Measurements from ENCODE around the gene TMEM181. TPM values are rescaled to one million over a fixed set of nuclear protein-coding genes. Genes with fewer than 3 reads are reported as not detected.

TMEM181 gene
- total and polyA plus RNA-seq, 2 of the 13 experiments (the other 11 are each of a cell fraction or from before 2014, with no cell fraction given), result 59.1 to 108 TPM

- TF ChIP-seq POGK (CRISPR knock-in tag; conservative IDR thresholded peaks at IDR 0.05) (no peak), U2AF2 (IDR thresholded peaks at IDR 0.05; ENCODE audit: low read depth, low read length) (no peak), JDP2 (CRISPR knock-in tag; IDR thresholded peaks at IDR 0.05; ENCODE audit: borderline replicate concordance) (no peak), AGO1 (IDR thresholded peaks at IDR 0.05; ENCODE audit: low read depth, low read length, poor library complexity, severe bottlenecking) (no peak), ZSCAN9 (CRISPR knock-in tag; IDR thresholded peaks at IDR 0.05; ENCODE audit: borderline replicate concordance) (0 out of 2 replicates have a peak, but pooled peaks have one; percentile 27), RBM22 (optimal IDR thresholded peaks at IDR 0.05; ENCODE audit: low read length) (no peak), TEF (CRISPR knock-in tag; IDR thresholded peaks at IDR 0.05) (no peak), SIX1 (CRISPR knock-in tag; IDR thresholded peaks at IDR 0.05; ENCODE audit: borderline replicate concordance) (0 out of 2 replicates have a peak, but pooled peaks have one; percentile 14), POGZ (CRISPR knock-in tag; IDR thresholded peaks at IDR 0.05) (no peak; the same call in 1 of the 2 replicates), ZFP36 (IDR thresholded peaks at IDR 0.05; ENCODE audit: borderline replicate concordance, low read depth, low read length, partially characterized antibody) (no peak), ZBTB4 (CRISPR knock-in tag; IDR thresholded peaks at IDR 0.05; ENCODE audit: borderline replicate concordance) (no peak), JUND (CRISPR knock-in tag; IDR thresholded peaks at IDR 0.05) (no peak), ZNF83 (CRISPR knock-in tag; IDR thresholded peaks at IDR 0.05; ENCODE audit: borderline replicate concordance) (no peak), EP300 (IDR thresholded peaks at IDR 0.05; ENCODE audit: low read depth in 2 of 2, low read length in 2 of 2) (no peak), EP300 (CRISPR knock-in tag; IDR thresholded peaks at IDR 0.05; ENCODE audit: borderline replicate concordance) (no peak), ZSCAN12 (CRISPR knock-in tag; IDR thresholded peaks at IDR 0.05) (no peak), HMGXB4 (CRISPR knock-in tag; IDR thresholded peaks at IDR 0.05; ENCODE audit: borderline replicate concordance in 1 of 2, low read depth in 1 of 2) (peak; percentile 23 to 45; a peak in 3 of 4 replicates), NCOA5 (CRISPR knock-in tag; IDR thresholded peaks at IDR 0.05) (0 out of 2 replicates have a peak, but pooled peaks have one; percentile 8), ZSCAN31 (CRISPR knock-in tag; IDR thresholded peaks at IDR 0.05; ENCODE audit: low read depth) (no peak), ZNF652 (CRISPR knock-in tag; IDR thresholded peaks at IDR 0.05; ENCODE audit: borderline replicate concordance, low read depth) (no peak), ZNF382 (CRISPR knock-in tag; IDR thresholded peaks at IDR 0.05; ENCODE audit: borderline replicate concordance) (no peak), SMAD1 (CRISPR knock-in tag; IDR thresholded peaks at IDR 0.05; ENCODE audit: borderline replicate concordance, low read depth) (no peak), RFXAP (CRISPR knock-in tag; IDR thresholded peaks at IDR 0.05; ENCODE audit: borderline replicate concordance) (no peak)
Observed at GRCh38 chr6:158560836-158561320, 987 bp downstream of the TMEM181 start (continued).

All from HepG2 (cell line).